Globus pallidus (tissue), 1 donor: ENCODE results near the gene CEMIP.

Experiments used
- DNase-seq: peaks from one replicate; pipeline ENCODE4 v3.0.0-alpha.2; 2015; ENCODE audit warnings: low spot score

The CEMIP gene, protein sequence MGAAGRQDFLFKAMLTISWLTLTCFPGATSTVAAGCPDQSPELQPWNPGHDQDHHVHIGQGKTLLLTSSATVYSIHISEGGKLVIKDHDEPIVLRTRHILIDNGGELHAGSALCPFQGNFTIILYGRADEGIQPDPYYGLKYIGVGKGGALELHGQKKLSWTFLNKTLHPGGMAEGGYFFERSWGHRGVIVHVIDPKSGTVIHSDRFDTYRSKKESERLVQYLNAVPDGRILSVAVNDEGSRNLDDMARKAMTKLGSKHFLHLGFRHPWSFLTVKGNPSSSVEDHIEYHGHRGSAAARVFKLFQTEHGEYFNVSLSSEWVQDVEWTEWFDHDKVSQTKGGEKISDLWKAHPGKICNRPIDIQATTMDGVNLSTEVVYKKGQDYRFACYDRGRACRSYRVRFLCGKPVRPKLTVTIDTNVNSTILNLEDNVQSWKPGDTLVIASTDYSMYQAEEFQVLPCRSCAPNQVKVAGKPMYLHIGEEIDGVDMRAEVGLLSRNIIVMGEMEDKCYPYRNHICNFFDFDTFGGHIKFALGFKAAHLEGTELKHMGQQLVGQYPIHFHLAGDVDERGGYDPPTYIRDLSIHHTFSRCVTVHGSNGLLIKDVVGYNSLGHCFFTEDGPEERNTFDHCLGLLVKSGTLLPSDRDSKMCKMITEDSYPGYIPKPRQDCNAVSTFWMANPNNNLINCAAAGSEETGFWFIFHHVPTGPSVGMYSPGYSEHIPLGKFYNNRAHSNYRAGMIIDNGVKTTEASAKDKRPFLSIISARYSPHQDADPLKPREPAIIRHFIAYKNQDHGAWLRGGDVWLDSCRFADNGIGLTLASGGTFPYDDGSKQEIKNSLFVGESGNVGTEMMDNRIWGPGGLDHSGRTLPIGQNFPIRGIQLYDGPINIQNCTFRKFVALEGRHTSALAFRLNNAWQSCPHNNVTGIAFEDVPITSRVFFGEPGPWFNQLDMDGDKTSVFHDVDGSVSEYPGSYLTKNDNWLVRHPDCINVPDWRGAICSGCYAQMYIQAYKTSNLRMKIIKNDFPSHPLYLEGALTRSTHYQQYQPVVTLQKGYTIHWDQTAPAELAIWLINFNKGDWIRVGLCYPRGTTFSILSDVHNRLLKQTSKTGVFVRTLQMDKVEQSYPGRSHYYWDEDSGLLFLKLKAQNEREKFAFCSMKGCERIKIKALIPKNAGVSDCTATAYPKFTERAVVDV (N-terminal part only)

DNA sequence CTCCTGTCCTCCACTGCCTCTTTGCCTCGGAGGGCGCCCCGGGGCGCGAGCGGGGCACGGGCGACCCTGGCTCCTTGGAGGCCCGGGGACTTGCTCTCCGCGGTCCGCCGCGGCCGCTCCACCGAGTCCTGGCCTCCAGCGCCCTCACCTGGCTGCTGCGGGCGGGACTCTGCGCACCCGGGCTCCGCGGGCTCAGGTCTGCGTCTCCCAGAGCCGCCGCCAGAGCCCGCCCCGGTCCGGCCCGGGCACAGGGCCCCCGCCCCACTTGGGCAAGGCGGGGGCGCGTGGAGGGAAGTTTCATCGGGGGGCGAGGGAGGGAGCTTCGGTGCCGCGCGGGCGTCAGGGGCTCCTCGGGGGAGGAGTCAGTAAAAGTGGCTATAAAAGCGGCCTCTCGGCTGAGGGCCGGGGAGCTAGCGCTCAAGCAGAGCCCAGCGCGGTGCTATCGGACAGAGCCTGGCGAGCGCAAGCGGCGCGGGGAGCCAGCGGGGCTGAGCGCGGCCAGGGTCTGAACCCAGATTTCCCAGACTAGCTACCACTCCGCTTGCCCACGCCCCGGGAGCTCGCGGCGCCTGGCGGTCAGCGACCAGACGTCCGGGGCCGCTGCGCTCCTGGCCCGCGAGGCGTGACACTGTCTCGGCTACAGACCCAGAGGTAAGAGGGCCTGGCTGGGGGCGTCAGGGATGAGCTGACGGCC is at the start of gene CEMIP:
Gene CEMIP (plus strand): TSS at position 407 of the 694 bp plus-strand sequence. CDS start 94,510 bp downstream, outside the sequence.
- DNase-seq = peak; percentile 41

DNA sequence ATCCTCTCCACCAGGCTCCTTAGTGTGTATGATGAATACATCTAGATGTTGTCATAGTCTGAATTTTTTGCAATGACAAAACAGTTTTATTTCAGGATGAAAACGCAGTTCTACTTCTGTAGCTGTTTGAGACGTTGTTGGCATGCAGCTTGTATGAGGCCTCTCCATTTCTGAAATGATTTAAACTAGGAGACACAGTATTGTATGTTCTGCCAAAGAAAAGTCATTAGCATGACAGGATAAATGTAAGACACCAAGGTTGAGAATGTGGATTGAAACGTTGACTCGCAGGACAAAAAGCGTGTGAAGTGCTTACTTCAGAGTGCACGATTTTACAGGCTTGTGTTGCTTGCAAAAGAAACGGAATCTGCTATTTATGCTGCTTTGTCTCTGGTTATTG is 48.8 kb upstream of the CEMIP start:
- DNase-seq = no peak

DNA sequence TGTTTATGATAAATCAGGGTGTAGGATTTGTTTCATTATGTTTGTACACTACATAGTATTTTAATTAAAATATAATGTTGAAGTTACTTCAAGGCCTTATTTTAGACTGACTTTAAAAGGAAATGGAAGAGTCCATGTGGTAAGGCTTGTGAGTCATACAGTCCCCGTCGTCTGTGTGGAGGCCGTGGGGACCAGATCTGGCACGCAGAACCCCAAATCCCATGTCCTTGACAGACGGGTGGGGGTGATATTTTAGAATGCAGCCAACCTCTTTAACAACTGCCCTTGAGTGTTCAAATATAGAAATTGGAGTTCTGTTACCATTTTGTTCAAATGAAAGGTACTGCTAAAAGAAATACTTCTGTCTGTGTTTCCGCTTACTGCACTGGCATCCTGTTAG is 48.2 kb upstream of the CEMIP start:
- DNase-seq = no peak

DNA sequence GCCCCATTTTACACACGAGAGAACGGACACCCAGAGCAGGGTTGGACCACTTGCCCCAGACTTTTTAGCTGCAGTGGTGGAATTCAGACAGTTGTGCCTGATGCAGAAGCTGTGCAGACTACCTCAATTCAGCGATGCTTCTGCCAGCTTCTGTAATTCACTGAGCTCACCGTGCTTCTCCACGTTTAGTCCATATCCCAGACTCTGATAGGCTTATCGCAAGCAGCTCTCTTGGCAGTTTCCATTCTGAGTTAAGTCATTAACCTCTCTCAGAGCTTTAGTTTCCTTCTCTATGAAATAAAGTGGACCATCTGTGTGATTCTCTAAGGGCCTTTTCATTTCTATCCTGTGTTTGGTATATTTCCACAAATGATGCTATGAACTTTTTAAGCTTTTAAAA is 47.0 kb upstream of the CEMIP start:
- DNase-seq = no peak

DNA sequence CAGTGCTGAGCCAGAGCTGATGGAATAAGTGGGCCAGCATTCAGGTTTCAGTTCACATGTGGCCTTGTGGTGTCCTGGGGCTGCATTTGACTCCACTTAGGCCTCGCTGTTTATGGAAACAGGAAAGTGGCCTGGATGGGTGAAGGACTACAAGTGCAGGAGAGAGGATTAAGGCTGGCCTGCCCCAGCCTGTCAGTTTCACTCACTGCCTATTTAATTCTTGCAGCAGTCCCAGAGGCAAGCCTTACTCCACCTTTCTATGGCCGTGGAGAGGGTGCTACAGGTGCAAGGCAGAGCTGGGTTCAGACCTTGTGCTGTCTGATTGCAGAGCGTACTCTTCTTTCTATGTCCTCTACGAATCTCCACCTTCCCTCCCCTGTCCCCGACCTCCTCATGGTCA is 46.4 kb upstream of the CEMIP start:
- no peak for DNase-seq

DNA sequence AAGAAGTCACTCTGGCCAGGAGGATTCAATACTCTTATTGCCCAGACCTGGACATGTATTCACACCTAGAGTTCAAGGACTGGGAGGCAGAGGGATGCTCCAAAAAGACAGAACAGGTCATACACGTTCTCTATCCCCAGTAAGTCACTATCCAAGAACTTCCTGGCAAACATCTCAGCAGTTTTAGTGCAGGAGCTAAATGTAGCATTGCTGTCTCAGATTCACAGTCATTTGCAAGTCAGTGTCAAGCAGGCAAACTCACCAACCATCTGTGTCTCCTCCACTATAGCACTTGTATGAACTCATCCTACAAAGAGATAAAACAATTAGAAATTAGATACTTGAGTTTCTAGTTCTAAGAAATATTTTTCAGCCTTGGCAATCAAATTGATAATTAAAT is 45.7 kb upstream of the CEMIP start:
- no peak for DNase-seq

DNA sequence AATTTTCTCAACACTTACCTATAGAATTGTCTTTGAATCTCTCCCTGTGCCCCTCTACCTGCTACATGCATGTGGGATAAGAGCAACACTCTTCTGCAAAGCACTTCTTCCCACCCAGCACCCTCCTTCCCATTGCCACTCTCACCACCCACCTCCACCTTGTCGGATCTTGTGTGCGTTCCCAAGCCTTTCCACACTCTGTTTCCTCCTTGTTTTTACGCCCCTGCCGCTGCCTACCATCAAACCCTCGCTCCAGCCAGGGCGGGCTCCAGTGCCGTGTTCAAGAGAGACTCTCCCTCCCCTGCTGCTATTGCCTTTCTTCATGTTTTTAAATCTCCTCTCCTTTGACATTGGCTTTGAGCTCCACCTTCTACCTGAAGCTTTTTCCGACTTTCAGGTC is 43.8 kb upstream of the CEMIP start:
- no peak for DNase-seq

DNA sequence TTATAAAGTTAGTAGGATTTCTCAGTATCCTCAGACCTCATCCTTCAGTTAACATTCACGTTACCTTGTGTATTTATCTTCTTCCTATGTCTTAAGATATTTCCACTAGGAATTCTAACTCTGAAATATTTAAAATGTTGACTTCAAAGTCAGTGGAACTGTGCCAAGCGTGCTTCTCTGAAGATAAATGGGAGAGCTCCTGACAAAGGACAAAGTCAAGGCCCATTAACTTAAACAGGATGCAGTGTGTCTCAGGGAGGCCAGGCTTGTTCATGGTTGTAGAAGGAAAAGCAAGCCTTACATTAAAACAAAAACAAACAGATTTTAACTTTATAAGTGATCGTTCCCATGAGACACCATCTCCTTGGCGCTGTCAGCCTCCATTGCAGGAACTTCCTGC is 42.6 kb upstream of the CEMIP start:
- DNase-seq = no peak

DNA sequence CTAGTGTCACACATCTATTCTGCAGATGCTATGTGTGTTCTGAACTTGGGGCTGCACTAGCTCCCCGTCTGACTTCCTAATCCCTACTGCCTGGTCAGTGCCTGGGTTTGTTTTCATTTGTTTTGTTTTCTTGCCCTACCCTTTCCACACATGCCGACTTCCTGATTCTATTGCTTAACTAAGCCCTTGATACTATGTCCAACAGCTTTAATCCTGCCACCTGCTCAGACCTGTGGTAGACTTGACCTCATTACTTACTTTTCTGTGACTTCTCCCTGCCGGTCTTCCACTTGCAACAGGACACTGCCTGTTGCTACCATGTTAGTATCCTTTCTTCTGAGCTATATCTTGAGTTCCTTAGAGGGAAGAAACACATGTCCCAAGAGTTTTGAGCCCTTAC is 39.3 kb upstream of the CEMIP start:
- DNase-seq = no peak

DNA sequence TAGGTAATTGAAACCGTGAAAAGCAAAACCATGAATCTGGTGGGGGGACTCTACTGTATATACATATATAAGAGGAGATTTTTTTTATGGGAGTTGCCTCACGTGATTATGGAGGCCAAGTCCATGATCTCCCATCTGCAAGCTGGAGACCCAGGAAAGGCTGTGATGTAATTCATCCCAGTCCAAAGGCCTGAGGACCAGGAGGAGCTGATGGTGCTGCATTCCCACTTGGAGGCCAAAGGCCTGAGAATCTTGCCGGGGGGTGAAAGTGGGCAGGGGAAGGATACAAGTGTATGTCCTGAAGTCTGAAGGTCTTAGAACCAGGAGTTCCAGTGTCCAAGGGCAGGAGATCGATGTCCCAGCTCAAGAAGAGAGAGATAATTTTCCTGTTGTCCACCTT is 37.1 kb upstream of the CEMIP start:
- DNase-seq = no peak

DNA sequence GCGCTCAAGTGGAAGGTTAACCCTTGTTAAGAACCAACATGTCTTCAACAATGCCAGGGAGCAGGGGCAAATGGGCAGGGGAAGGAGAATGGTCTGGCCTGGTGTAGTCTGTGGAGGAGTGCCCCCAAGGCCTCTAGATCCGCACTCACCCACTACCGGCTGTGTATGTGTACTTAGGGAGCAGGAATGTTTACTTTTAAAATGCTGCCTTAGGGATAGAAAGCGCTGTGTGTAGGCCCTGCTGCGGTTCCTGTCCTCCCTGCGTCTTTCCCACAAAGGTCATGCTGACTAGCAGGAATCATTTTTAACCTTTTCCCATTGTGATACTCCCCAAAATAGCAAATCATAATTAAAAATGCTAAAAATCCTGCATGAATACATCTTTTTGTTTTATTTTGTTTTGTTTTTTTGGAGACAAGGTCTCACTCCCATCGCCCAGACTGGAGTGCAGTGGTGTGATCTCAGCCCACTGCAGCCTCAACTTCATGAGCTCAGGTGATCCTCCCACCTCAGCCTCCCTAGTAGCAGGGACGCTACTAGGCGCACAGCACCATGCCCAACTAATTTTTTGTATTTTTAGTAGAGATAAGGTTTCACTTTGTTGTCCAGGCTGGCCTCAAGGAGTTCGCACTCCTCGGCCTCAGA is 35.9 kb upstream of the CEMIP start:
- DNase-seq = no peak

DNA sequence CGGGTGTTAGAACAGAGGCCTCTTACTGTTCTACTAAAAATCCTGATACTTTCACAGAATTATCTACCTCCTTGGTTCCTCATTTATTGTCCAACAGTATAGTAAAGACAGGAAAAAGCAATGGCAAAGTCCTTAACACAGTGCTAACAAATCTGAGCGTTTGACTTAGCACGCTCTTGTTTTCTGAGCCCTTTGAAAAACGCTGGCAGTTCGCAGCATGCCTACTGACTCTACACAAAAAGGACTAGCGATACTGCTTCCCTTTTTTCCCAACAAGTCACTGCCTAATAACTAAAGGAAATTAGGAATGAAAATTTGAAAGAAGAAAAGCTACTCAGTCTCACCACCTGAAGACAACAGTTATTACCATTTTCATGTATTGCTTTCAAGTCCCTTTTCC is 34.8 kb upstream of the CEMIP start:
- DNase-seq = no peak

DNA sequence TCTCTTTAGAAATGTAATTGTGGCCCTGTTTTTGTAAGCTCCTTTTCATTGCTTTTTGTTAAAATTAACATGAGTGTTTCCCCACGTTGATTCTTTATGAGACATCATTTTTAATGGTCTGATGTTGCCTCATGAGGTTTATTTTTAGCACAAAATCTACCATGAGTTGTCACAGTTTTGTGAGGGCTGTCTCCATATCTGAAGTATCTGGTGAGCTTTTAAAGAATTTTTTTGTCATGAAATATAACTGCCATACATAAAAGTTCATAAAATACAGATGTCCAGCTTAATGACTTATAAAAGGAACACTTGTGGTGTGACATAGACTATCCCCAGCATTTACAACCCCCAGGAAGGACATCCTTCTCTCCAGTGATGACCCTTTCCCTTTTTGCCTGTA is 34.3 kb upstream of the CEMIP start:
- no peak for DNase-seq

DNA sequence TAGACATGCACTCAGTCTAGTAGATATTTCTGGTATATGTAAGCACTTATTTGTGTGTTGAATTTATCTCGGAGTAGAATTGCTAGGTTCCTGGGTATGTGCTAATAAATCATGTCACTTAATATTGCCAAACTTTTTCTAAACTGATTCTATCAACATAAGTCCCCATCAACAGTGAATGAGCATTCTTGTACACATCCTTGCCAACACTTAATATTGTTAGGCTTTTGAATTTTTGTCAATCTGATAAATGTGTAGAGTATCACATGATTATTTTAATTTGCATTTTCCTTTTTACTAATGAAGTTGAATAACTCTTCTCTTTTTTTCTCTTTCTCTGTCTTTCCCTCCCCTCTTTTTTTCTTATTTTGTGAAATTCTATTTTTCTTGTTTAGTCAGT is 33.3 kb upstream of the CEMIP start:
- DNase-seq = no peak

DNA sequence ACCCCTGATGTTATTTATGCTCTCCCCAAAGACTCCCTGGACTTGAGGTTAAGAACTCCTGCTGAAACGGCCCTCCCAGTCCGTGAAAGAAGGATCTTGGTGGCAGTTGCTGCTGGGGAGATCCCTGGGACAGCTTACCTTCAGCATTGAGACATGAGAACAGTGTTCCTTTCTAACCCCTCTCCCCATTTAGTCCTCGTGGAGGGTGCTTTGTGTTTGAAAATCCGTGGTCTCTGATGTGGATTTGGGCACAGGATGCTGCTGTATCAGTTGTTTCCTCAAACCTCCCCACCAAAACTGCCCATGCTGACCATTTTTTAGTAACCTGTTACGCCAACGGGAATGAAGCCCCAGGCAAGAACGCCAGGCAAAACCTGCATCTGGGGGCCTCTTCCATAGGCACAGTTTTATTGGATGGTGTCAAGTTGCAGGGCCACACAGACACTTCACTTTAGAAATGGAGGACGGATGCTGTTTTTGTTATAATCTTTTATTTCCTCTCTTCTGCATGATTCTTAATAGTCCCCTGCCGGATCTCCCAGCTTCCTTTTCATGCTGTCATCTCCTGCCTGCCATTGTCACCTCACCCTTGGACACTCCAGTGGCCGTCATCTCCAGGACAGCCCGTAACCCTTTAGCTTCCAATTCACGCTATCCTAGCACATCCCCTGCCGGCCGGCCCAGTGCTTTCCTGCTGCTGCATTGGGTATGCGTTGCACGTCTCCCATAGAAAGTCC is 31.7 kb upstream of the CEMIP start:
- no peak for DNase-seq

DNA sequence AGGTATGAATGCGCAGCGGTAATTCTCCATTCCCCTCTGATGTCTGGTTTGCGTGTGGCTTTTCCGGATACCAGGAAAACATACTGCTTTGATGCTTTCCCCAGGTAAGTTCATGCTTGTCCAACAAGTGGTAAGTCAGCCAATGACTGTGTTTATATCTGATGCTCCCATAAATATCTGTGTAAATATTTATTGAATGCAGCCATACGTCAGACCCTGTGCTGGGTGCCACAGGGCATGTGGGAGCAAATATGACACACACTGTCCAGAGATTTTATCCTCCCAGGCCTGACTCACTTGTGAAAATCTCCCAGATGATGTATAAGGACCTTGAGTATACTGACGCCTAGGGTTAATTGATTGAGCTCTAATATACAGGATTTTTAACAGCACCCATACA is 29.6 kb upstream of the CEMIP start:
- no peak for DNase-seq

DNA sequence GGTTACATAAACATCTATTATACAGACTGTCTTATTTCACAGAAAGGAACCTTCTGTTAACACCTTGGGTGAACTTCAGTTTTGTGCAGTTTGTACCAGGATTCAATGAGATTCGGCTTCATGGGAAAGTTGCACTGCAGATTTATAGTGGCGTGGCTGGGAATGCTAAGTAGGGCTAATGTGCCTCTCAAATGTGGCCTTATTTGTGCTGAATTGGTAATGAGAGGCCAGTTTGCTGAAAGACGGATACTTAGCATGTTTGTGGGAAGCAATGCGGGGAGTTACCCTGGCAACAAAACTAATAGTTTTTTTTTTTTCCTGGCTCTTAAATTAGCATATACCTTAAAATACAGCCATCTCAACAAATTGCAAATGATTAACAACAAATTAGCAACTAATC is 28.6 kb upstream of the CEMIP start:
- DNase-seq = peak; percentile 24

DNA sequence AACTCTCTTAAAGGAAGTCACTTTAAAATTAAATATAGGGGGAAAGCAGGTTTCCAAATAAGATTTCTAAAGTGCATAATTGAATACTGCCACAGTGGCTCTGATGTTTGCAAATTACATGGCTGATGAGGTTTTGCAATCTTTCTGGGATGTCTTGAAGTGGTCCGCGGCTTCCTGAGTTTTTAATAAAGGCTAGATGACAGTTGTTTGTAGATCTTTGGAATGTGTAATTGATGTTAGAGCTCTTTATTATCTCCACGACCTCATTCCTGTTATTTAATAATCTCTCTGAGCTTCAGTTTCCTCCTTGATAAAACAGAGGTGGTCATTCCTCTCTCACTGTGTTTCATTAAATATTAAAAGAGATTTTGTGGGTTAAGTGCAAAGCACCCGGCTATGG is 27.0 kb upstream of the CEMIP start:
- DNase-seq = no peak

DNA sequence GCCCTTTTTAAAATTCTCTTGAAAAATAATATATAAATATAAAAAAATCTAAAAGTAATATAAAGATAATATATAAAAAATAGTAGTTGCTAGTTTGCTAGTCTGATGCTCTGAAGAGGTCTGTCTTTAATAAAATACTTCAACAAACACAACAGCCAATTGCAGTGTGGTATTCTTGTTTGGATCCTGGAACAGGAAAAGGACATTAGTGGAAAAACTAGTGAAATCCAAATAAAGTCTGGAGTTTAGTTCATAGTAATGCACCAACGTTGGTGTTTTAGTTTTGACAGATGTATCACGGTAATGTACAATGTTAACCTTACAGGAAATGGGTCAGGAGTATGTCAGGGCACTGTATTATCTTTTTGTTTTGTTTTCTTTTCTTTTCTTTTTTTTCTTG is 26.0 kb upstream of the CEMIP start:
- DNase-seq = no peak

DNA sequence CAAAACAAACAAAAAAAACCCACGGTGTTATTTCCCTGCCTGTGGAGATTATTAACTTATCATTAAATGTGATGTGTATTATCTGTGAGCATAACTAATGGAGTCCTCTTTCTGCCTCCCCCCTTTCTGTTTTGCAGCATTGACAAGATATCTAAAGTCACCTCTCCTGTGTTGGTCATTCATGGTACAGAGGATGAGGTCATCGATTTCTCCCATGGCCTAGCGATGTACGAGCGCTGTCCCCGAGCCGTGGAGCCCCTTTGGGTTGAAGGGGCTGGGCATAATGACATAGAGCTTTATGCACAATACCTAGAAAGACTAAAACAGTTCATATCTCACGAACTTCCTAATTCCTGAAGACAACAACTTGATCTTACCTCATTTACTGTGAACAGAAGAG is 25.2 kb upstream of the CEMIP start:
- DNase-seq = no peak

DNA sequence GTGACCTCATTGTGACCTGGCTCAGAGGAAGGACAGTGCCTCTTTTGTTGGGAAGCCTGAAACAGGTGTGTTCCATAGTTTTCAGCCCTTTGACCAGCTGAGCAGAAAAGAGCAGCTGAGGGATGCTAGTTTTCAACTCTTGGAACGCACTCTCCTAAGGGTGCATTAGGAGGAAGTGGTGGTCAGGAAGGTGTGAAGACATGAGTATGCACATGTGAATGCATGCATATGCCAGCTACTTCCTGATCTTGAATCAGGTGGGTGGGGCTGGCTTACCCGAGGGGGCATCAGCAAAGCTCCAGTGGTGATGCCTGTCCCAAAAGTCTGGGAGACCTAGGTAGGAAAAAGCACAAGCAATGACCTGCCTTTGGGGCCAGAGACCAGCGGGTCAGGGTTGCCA is 23.3 kb upstream of the CEMIP start:
- DNase-seq = no peak
